HG02852 (cell line): ENCODE measurements around the gene KANK4.
A peak's percentile ranks its signal among the peaks of the same experiment; 100 is the strongest.
"Not testable (repeated sequence)": the region's sequence is repeated elsewhere in the genome, so short reads cannot be mapped to it uniquely, and the experiment has no call there.

Experiments used
- ATAC-seq: cut with Tn5 transposase; IDR thresholded peaks from one replicate; pipeline ENCODE4 v1.9.1; 2021; ENCODE audit warnings: mild to moderate bottlenecking, moderate library complexity; ENCODE audit not compliant: unreplicated experiment

The KANK4 gene

DNA sequence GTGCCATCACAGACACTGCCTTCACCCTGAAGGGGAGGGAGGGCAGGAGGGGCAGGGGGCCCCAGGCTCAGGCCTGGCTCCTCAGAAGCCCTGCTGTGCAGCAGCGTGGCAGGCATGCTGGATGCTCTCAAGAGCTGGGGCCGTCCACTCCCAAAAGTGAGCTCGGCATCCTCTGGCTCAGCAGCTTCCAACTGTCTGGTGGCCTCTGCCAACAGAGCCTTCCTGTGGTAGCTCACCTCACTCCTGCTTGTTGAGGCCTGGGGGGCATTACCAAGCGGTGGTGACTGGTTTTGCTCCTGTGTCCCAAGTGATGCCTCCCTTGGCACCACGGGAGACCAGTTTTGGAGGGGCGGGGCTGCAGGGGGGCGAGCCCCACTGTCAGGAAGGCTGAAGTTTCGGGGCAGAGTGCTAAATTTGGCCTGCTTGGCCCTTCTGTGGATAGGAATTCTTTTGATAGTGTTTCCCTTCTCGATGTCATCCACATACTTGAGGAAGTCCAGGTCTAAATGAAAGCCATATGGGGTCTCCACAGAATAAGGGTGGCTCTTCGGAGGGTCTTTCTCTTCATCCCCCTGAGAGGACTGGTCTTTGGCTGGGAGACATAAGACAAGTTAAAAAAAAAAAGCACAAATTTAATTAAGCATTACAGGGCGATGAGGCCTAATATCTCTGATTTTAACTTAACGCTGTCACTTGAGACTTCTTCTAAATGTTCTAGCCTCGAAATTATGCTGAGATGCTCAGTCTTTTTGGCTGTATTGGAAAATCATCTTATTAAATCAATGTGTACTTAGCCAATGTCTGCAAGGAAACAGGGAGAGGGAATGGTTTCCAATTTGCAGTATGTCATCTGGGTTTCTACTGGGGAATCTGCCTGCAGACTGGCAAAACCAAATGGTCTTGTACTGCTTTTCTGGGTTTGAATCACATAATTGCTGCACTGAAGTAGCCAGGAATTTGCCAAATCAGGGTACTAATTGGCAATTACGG lies 44.4 kb downstream of the KANK4 start:
- ATAC-seq: no peak

DNA sequence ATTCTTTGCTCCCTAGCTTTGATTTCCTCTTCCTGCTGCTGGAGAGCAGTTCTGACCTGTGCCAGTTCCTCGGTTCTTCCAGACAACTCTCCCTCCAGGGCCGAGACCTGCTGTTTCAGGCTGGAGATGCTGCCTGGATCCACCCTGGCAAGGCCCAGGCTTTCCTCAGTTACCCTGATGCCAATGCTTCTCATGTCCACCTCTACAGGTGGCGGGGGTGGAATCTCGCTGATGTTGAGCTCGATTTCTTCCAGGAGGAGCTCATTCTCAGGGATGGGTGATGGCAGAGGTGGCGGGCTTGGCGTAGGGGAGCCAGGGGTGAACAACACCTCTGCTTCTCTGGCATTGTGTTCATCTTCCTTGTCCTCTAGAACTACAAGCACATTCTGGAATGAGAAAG lies 45.3 kb downstream of the KANK4 start:
- ATAC-seq: no peak

DNA sequence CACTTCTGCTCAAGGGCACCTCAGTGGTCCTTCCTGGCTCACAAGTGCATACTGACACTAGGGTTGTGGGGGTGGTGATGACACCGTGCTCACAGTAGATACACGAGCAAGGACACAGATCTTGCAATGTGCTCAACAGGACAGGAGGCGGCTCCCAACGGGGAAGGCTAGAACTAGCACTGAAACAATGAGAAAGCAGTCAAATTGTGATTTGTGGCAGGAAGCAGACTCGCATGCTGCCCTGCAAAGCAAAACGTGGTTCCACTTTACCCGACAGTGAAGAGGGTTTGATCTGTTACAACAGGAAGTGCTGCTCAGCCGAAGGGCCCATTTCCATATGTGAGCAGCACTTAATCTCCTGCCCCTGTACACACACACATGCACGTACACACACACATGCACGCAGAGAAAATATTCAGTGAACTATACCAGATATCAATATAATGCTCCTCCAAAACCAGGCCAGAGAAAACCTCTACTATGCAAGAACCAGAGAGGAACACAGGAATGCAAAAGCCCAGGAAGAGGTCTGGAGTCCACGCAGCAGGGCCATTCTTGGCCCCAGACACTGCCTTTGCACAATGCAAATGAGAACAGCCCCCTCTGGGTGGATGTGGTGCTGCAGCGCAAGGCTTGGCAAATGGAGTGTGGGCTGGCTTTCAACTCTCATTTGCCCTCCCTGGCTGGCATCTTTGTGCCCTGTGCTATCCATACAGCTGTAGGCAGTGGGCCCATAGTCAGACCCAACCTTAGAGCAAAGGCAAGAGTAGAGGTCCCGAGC lies 47.1 kb downstream of the KANK4 start:
- peak; percentile 94 for ATAC-seq

GRCh38 chr1:62271134-62271533 lies 48.1 kb downstream of the KANK4 start:
- ATAC-seq: no peak

- ATAC-seq: no peak
These were observed 49.3 kb downstream of the KANK4 start for GRCh38 chr1:62269851-62270495.

- no peak for ATAC-seq
These were observed 49.8 kb downstream of the KANK4 start for GRCh38 chr1:62269439-62269838.

DNA sequence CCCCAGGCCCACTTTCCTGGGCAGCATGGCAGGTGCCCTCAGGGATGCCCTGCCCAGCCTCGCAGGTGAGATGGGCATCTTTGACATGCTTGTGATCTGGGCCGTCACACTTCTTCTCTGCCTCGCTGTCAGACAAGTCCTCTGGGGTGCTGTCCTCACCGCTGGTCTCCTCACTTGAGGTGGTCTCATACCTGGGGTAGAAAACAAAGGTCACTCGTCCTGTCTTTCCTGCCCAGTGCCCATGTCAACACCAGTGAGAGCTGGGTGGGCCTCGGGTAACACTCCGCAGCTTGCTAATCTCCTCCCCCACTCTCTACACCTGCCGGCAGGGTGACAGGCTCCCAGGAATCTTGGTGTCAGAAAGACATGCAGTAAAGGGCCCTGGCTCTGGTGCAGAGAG lies 50.9 kb downstream of the KANK4 start:
- ATAC-seq: no peak

- no peak for ATAC-seq
These were observed 53.0 kb downstream of the KANK4 start for GRCh38 chr1:62265956-62266935.

- no peak for ATAC-seq
These were observed 55.4 kb downstream of the KANK4 start for GRCh38 chr1:62263814-62264353.

GRCh38 chr1:62263006-62263813 lies 56.0 kb downstream of the KANK4 start:
- no peak for ATAC-seq

- no peak for ATAC-seq
These were observed 58.5 kb downstream of the KANK4 start for GRCh38 chr1:62260688-62261087.

GRCh38 chr1:62259551-62259950 lies 59.7 kb downstream of the KANK4 start:
- no peak for ATAC-seq

DNA sequence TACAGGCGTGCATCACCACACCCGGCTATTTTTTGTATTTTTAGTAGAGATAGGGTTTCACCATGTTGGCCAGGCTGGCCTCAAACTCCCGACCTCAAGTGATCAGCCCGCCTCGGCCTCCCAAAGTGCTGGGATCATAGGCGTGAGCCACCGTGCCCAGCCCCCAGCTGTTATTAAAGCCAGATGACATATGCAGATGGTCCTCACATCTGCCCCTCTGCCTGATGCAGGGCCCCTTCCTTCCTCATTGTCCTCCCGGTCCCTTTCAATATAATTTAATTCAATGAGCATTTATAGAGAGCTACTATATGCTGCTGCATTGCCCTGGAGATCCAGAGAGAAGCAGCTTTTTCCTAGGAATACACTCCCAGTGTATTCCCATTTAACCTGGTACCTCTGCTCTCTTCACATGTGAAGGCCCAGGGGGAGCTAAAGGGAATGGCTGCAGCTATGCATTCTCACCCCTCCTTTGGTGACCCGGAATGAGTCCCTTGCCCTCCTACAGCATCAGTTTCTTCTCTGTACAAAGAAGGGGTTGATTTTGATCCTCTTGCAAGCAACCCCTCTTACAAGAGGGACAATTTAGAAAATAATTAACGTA lies 69.0 kb downstream of the KANK4 start:
- ATAC-seq: no peak

DNA sequence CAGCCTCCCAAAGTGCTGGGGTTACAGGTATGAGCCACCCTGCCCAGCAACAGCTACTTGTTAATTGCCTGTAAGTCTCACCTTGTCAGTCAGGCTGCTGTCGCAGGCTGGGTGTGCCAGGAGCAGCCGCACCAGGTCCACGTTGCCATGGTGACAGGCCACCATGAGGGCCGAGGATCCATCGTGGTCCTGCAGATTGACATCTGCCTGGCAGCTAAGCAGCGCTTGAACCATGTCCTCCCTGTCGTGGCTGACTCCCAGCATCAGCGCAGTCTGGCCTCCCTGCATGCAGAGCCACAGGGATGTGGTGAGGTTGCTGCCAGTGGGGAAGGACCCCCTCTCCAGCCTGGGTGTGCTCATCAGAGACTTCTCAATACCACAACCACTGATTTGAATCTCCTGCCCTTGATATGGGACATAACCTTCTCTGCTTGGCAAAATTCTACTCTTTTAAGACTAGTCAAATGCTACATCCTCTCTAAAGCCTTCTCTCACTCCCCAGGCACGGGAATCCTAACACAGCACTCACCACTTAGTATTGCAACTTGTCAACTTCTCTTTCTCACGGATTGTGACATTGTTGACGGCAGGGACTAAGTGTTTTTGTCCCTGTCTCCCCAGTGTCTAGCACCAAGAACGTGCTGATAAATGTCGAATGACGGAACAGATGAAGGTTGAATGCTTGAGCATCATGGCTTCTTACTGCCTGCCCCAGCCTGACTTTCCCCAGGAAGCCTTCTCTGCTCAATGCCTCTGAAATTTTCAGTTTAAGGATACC lies 71.7 kb downstream of the KANK4 start:
- no peak for ATAC-seq

DNA sequence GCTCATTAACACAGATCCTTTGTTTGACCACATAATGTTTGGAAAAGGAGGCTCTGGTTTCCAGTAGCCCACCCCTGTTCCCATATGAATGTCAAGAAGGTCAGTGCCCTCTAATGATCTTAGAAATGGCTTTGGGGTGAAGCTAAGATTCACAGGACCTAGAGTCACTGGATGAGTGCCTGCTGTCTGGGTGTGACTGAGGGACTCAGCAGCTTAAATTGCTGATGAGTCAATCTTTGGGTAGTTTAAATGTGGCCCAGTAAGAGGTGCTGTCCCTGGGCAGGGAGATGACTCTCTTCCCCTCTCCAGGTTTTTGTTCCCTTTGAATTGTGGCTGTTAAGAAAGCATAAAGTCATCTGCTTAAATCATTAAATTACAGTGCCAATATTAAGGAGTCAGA lies 74.0 kb downstream of the KANK4 start:
- no peak for ATAC-seq

DNA sequence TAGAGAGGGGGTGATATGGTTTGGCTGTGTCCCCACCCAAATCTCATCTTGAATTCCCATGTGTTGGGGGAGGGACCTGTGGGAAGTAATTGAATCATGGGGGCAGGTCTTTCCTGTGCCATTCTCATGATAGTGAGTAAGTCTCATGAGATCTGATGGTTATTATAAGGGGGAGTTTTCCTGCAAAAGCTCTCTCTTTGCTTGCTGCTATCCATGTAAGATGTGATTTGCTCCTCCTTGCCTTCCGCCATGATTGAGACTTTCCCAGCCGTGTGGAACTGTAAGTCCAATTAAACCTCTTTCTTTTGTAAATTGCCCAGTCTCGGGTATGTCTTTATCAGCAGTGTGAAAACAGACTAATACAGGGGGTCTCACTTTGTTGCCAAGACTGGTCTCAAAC lies 74.9 kb downstream of the KANK4 start:
- ATAC-seq: not testable (repeated sequence)

- ATAC-seq: no peak
These were observed 77.7 kb downstream of the KANK4 start for GRCh38 chr1:62241371-62242131.
